HG03521 (cell line): ENCODE measurements around the gene ITCH.
"Not testable (repeated sequence)": the region's sequence is repeated elsewhere in the genome, so short reads cannot be mapped to it uniquely, and the experiment has no call there.

Experiments
- ATAC-seq: cut with Tn5 transposase; IDR thresholded peaks from one replicate; pipeline ENCODE4 v1.9.1; 2021; ENCODE audit warnings: mild to moderate bottlenecking, moderate library complexity; ENCODE audit not compliant: unreplicated experiment

ITCH gene

DNA sequence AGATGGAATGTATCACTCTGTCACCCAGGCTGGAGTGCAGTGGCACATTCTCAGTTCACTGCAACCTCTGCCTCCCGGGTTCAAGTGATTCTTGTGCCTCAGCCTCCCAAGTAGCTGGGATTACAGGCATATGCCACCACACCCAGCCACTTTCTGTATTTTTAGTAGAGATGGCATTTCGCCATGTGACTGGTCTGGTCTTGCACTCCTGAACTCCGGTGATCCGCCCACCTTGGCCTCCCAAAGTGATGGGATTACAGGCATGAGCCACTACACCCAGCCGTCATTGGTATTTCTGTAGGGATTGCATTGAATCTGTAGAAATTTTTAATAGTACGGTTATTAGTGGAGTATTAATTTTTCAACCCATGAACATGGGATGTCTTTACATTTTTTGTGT, 134.5 kb downstream of the ITCH start:
- ATAC-seq = not testable (repeated sequence)

- no peak for ATAC-seq
Observed at GRCh38 chr20:34500823-34501222, 137.8 kb downstream of the ITCH start.

DNA sequence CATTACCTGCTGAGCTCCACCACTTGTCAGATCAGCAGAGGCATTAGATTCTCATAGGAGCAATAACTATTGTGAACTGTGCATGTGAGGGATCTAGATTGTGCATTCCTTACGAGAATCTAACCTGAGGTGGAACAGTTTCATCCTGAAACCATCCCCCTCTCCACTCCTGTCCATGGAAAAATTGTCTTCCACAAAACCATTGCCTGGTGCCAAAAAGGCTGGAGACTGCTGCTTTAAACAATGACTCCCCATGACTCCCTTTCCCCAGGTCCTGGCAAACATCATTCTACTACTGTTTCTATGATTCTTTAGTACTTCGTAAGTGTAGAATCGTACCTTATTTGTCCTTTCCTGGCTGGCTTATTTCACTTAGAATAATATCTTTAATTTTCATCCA, 143.4 kb downstream of the ITCH start:
- no peak for ATAC-seq

DNA sequence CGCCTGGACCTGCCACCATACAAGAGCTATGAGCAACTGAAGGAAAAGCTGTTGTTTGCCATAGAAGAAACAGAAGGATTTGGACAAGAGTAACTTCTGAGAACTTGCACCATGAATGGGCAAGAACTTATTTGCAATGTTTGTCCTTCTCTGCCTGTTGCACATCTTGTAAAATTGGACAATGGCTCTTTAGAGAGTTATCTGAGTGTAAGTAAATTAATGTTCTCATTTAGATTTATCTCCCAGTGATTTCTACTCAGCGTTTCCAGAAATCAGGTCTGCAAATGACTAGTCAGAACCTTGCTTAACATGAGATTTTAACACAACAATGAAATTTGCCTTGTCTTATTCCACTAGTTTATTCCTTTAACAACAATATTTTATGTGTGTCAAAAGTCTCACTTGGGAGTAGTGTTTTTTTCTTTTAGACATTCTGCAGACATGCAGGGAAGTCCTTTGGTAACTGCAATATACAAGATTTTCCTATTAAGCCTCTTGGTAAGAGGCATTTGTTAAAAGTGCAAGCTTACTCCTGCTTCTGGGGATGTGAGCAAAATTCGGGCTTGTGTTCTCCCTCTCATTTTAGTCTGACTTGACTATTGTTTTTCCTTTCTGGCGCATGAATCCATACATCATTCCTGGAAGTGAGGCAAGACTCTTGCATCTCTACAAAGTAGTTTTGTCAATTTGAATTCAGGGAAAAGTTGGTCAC, 144.8 kb downstream of the ITCH start:
- no peak for ATAC-seq

- ATAC-seq = no peak
Observed at GRCh38 chr20:34510575-34510974, 147.5 kb downstream of the ITCH start.

DNA sequence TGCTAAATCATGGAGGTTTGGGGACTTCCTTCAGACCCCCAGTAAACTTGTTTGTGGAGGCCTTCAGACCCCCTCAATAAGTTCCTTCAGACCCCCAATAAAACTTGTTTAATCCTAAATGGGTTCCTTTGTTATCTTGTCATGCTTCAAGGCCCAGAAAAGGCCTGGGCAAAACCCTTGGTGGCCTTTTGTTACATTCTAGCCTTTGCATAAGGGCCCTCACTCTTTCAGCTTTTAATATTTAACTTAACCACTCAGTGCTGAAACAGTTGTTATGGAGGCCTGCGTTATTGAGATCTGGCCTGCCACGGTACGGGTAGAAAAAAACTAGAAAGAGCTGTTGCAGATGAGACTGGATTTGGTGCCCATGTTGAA, 148.8 kb downstream of the ITCH start:
- ATAC-seq = no peak

- ATAC-seq = no peak
Observed at GRCh38 chr20:34512266-34512954, 149.3 kb downstream of the ITCH start.

DNA sequence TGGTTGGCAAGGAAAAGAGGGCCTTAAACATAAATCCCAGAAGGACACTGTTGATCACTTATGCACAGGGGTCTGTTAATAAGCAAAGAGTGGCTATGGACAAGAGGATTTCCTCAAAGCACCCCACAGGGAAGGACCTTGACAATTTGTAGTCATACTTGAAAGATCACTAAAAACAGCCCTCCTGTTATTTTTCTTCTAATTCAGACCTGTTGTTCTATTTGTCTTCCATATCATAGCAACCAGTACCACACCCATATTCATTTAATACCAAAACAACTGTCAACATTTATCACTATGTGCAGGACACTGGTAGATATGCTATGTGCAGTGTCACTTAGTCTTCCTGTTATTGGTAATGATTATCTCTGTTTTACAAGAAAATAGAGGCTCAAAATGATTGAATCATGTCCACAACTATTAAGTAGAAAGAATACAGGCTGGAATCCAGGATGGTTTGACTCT, 149.9 kb downstream of the ITCH start:
- no peak for ATAC-seq

DNA sequence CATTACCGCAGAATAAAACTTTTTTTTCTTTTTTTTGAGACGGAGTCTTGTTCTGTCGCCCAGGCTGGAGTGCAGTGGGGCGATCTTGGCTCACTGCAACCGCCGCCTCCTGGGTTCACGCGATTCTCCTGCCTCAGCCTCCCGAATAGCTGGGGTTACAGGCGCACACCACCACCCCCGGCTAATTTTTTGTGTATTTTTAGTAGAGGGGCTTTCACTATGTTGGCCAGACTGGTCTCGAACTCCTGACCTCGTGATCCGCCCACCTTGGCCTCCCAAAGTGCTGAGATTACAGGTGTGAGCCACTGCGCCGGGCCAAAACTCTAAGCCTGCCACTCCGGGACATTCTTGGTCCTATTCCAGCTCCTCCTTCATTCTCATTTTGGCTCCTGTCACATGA, 151.0 kb downstream of the ITCH start:
- not testable (repeated sequence) for ATAC-seq

GRCh38 chr20:34514897-34515483, 151.9 kb downstream of the ITCH start:
- ATAC-seq = no peak

DNA sequence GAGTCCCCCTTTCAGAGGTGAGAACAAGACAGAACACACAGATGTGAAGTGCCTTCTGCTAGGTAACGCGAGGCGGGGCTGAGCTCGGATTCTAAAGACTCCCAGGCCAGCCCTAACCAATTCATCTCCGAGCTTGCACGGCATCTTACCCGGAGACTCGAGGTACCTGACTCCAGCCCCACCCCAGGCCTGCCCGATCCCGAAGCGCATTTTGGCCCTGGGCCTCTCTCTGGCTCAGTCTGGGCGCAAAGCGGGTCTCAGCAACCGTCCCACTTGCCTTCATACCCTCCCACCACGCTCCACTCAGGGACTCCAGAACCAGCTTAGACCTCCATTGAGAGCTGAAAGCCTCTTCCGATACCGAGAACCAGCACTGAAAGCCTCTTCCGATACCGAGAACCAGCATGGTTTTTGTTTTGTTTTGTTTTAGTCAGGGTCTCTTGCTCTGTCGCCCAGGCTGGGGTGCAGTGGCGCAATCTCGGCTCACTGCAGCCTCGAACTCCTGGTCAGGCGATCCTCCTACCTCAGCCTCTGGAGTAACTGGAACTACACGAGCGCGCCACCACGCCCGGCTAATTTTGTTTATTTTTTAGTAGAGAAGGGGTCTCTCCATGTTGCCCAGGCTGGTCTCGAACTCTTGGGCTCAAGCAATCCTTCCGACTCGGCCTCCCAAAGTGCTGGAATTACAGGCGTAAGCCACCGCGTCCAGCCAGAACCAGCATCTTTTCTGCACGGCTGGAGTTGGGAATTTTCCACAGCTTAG, 152.6 kb downstream of the ITCH start:
- peak; percentile 42 for ATAC-seq

- ATAC-seq = peak; percentile 72
Observed at GRCh38 chr20:34516247-34517113, 153.4 kb downstream of the ITCH start, which contains the start of gene DYNLRB1. TSS of gene DYNLRB1 (plus strand) at chr20:34516422. CDS start at chr20:34516459, 37 bp downstream.

GRCh38 chr20:34517114-34517505, 154.0 kb downstream of the ITCH start:
- ATAC-seq = no peak

DNA sequence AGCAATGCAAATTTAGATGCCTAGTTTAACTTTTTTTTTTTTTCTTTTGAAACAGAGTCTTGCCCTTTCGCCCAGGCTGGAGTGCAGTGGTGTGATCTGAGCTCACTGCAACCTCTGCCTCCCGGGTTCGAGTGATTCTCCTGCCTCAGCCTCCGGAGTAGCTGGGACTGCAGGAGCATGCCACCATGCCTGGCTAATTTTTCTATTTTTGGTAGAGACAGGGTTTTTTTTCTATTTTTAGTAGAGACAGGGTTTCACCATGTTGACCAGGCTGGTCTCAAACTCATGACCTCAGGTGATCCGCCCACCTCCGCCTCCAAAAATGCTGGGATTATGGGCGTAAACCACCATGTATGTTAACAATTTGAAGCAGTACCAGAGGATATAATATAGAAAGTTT, 155.8 kb downstream of the ITCH start:
- not testable (repeated sequence) for ATAC-seq

DNA sequence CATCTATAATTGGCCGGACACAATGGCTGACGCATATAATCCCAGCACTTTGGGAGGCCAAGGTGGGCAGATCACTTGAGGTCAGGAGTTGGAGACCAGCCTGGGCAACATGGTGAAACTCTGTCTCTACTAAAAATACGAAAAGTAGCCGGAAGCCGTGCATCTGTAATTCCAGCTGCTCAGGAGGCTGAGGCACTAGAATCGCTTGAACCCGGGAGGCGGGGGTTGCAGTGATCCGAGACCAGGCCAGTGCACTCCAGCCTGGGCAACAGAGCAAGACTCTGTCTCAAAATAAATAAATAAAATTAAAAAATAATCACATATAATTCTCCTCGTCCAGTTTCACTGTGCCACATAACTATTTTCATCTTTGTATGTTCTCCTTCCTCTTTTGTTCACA, 156.8 kb downstream of the ITCH start:
- ATAC-seq = not testable (repeated sequence)

DNA sequence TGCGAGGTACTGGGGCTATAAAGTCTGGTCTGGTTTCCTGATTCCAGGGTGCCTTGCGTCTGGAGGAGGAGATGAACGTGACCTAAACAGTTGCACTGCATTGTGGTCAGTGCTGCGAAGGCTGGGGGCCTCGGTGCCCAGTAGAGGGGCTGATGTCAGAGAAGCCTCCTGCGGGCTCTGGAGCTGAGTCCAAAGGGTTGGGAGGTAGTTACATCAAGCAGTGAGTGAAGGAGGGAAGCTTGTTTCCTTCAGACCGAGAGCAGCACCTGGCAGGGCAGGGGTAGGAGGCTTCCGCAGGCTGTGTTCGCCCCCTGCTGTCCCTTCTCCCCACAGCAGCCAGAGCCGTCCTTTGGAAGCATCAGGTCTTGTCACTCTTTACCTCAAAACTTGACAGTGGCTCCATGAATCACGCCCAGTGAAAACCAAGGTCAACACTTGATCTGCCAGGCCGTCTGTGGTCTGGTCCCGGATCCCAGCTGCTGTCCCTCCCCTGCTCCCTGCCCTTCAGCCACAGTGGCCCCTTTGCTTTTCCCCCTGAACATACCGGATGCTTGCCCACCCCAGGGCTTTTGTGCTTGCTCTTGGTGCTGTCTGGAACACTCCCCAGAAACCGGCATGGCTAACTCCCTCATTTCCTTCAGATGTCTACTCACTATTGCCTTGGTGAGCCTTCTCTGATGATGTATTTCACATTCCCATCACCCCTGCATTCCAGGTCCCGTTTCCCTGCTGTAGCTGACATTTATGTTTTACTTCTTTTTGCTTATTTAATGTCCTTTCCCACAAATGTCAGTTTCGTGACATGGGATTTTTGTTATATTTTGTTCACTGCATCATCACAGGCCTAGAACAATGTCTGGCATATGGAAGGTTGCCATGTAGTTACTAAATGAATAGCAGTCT, 160.1 kb downstream of the ITCH start:
- no peak for ATAC-seq

DNA sequence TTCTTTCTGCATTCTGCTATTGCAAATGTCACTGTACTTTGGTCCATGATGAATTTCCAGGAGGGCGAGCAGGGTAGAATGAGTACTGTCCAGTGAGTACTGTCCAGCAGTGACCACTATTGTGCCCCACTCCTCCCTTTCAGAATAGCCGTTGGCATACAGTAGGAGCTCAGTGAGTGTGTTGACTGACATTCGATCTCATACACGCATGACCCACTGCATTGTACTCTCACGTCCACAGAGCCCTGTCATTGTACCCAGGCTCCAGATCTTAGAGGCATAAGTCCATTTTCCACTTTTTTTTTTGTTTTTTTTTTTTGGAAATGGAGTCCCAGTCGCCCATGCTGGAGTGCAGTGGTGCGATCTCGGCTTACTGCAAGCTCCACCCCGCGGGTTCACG, 161.4 kb downstream of the ITCH start:
- ATAC-seq = no peak

- ATAC-seq = no peak
Observed at GRCh38 chr20:34525342-34525708, 162.3 kb downstream of the ITCH start.

DNA sequence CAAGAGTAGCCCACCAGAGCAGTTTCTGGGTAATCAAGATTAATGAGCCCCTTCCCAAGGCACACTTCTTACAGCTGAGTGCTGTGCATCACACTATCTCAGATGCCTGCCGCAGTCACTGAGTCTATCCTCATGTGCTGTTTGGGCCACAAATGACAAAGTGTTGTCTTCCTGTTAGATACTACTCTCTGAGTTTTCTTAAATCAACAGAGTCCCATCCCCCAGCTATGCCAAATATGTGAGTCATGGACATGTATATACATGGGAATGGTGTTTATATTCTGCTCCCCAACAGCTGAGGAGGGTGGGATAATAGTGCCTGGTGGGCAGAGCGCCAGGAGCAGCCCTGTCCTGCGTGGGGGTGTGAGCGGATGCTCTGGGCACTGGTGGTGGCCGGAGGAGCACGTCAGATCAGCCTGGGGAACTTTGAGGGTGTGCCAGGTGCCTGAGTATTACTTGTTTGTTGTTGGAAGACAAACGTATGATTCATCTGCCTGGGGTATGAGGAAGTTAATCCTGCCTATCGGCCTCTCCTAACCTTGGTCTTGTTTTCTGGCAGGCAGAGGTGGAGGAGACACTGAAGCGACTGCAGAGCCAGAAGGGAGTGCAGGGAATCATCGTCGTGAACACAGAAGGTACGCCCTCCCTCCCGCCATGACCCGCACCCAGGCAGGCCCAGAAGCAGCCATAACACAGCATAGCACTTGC, 162.8 kb downstream of the ITCH start:
- no peak for ATAC-seq
